Right renal pelvis (tissue), 4 donors: ENCODE data around the gene ZNF541. TPM values are rescaled to one million over a fixed set of nuclear protein-coding genes. Genes with fewer than 3 reads are reported as not detected.
"Not testable (repeated sequence)": the region's sequence is repeated elsewhere in the genome, so short reads cannot be mapped to it uniquely, and the experiment has no call there.

ENCODE experiments used
- DNase-seq, 4 donors: peaks; one replicate each; pipeline ENCODE4 v3.0.0-alpha.2; 2013; ENCODE audit warnings: low read depth in 4 of 4, low spot score in 3 of 4, missing footprints in 1 of 4
- polyA plus RNA-seq, 4 donors: library from polyadenylated mRNA; unstranded; fragments of 120-200 nt; gene quantifications; one replicate each; pipeline ENCODE4 v1.2.1, GENCODE V29; 2013; ENCODE audit not compliant: insufficient read length in 4 of 4

Gene ZNF541
- polyA plus RNA-seq, 4 donors: 0.18 to 0.26 (median 0.20) TPM

GRCh38 chr19:47600246-47601179 is 27.6 kb upstream of the ZNF541 start:
- DNase-seq: peak; percentile 97 to 99 (median 99)

GRCh38 chr19:47599671-47600245 is 26.8 kb upstream of the ZNF541 start:
- DNase-seq: not testable (repeated sequence)

GRCh38 chr19:47598407-47599349 is 25.7 kb upstream of the ZNF541 start:
- DNase-seq: no peak

- no peak for DNase-seq
These were observed 23.0 kb upstream of the ZNF541 start for GRCh38 chr19:47595944-47596343.

- no peak for DNase-seq
These were observed 20.9 kb upstream of the ZNF541 start for GRCh38 chr19:47593860-47594259.

GRCh38 chr19:47589824-47590223 is 16.9 kb upstream of the ZNF541 start:
- DNase-seq: no peak

GRCh38 chr19:47587295-47587694 is 14.3 kb upstream of the ZNF541 start:
- no peak for DNase-seq

- not testable (repeated sequence) for DNase-seq
These were observed 10.2 kb upstream of the ZNF541 start for GRCh38 chr19:47583161-47583560.

GRCh38 chr19:47582320-47582909 is 9.5 kb upstream of the ZNF541 start:
- DNase-seq: no peak

GRCh38 chr19:47581605-47582319 is 8.8 kb upstream of the ZNF541 start:
- DNase-seq: no peak

GRCh38 chr19:47580397-47580796 is 7.4 kb upstream of the ZNF541 start:
- no peak for DNase-seq

- no peak for DNase-seq
These were observed 313 bp downstream of the ZNF541 start for GRCh38 chr19:47572635-47573034.

GRCh38 chr19:47569331-47569730 is 3.6 kb downstream of the ZNF541 start:
- DNase-seq: no peak

GRCh38 chr19:47564081-47564480 is 8.9 kb downstream of the ZNF541 start:
- no peak for DNase-seq

- no peak for DNase-seq
These were observed 11.4 kb downstream of the ZNF541 start for GRCh38 chr19:47561440-47562057.

GRCh38 chr19:47560999-47561398 is 11.9 kb downstream of the ZNF541 start:
- DNase-seq: no peak

GRCh38 chr19:47550129-47550528 is 22.8 kb downstream of the ZNF541 start:
- DNase-seq: no peak

- no peak for DNase-seq
These were observed 23.6 kb downstream of the ZNF541 start for GRCh38 chr19:47549261-47549862.

- DNase-seq: no peak
These were observed 25.7 kb downstream of the ZNF541 start for GRCh38 chr19:47547199-47547598.
